ENCODE results near the gene KDM8.

Gene KDM8

DNA sequence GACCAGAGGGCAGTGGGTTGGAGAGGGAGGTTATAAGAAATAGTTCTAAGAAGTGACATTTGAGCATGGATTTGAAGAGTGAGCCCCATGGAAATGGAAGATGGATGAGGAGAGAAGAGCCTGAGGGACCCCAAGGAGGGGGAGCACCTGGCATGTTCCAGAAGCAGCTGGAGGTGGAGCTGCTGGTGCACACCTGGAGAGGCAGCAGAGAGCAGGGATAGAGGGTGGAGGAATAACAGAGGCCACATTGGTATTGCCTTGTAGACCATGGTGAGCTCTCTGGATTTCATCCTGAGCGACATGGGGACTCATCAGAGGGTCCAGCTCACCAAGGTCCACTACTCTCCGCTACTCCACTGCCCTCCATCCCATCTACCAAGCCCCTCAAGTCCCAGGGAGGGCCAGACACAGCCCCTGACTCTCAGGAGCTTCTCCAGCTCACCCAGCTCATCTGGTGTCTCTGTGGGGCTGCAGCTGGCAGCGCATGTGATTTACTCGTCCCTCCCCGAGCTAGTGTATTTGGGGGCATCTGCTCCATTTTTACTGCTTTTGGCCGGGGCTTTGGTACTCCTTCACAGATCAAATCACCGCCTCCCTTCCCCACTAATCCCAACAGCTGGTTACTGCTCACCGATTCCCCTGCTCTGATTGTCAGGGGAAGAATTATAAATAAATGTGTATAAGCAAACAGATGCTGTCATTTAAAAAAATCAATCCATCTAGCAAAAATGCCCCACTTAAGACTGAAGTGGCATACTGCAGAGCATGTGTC, 22.1 kb upstream of the KDM8 start:
- no peak for TF ChIP-seq ZFX (IDR thresholded peaks at IDR 0.05)
- TF ChIP-seq, protein P1, sequence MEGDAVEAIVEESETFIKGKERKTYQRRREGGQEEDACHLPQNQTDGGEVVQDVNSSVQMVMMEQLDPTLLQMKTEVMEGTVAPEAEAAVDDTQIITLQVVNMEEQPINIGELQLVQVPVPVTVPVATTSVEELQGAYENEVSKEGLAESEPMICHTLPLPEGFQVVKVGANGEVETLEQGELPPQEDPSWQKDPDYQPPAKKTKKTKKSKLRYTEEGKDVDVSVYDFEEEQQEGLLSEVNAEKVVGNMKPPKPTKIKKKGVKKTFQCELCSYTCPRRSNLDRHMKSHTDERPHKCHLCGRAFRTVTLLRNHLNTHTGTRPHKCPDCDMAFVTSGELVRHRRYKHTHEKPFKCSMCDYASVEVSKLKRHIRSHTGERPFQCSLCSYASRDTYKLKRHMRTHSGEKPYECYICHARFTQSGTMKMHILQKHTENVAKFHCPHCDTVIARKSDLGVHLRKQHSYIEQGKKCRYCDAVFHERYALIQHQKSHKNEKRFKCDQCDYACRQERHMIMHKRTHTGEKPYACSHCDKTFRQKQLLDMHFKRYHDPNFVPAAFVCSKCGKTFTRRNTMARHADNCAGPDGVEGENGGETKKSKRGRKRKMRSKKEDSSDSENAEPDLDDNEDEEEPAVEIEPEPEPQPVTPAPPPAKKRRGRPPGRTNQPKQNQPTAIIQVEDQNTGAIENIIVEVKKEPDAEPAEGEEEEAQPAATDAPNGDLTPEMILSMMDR (conservative IDR thresholded peaks at IDR 0.05) = no peak; the same call in 1 of the 2 replicates
- H3K27ac ChIP-seq = no peak overlapping the region

DNA sequence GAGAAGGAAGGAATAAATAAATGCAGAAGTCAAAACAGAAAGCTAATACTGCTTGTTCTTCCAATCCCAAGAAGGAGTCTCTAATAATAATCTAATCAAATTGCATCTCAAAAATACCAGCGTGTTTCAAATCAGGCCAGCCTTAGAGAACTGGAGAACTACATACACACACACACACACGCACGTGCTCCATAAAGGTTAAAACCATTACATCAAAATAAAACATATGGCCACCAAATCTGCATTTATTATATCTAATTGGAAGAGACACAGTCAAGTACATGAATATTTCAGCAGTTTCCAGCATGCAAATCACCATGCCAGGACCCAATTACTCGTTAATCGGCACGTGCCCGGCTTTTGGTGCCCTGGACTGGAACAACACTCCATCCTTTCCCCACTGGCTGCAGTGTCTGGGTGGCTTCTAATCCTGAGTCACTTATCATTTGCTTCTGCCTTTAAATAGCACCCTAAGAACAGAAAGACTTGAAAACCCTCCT, 20.4 kb upstream of the KDM8 start:
- H3K27ac ChIP-seq = no peak overlapping the region
- TF ChIP-seq ZFX (IDR thresholded peaks at IDR 0.05) = no peak
- TF ChIP-seq, protein P1 (conservative IDR thresholded peaks at IDR 0.05) = no peak

DNA sequence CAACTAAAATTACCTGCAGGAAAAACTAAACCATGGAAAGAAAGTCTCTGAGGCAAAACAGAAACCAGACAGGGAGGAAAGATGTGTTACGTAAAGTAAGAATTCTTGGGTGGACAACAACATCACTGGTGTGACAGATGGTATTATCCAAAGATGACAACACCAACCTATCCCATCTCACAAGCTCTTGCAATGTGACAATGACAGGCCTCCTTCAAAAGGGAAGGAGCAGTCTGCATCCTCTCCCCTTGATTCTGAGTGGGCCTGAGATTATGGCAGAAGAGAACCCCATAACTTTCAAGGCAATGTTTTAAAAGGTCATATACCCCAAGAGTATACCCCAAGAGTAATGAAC, 17.6 kb upstream of the KDM8 start:
- H3K27ac ChIP-seq = no peak overlapping the region
- TF ChIP-seq, protein P1 (conservative IDR thresholded peaks at IDR 0.05) = no peak
- no peak for TF ChIP-seq ZFX (IDR thresholded peaks at IDR 0.05)

DNA sequence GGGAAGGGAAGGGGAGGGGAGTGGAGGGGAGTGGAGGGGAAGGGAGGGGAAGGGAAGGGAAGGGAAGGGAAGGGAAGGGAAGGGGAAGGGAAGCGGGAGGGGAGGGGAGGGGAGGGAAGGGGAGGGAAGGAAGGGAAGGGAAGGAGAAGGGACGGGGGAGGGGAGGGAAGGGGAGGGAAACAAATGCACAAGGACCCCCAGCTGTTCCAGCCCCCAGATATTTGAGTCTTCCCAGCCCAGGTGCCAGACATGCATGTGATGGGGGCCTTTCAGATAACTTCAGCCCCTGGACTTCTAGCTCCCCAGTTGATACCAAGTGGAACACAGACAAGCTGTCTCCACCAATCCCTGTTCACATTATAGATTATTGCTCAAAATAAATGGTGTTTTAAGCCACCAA, 14.7 kb upstream of the KDM8 start:
- TF ChIP-seq, protein P1 (conservative IDR thresholded peaks at IDR 0.05) = no peak
- TF ChIP-seq ZFX (IDR thresholded peaks at IDR 0.05) = no peak
- H3K27ac ChIP-seq = no peak overlapping the region

DNA sequence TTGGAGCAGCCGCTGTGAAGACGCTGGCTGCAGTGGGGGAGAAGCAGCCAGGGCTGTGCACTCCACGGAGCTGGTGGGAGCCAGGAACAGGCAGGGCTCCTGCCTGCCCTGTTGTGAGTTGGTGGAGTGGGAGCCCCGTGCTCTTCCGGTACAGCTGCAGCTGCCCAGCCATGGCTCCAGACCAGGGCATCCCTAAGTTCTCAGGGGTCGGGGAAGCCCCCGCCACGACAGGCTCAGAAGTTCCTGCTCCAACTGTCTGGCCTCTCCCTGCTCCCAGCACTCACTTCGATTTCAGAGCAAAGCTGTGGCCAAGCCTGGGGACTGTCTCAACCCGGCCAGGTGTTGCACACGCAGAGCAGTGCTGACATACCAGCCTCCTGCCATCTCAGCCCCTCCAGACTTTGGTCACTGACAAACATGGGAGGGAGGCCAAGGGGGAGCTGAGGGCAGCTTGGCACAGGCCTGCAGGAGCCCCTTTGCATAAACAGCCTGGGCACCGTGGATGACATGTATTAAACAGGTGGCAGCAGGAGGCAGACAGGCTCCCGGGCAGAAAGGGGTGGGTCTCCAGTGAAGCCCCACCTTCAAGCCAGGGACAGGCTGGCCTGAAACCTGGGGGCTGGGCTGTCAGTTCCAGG, 13.9 kb upstream of the KDM8 start:
- H3K27ac ChIP-seq = no peak overlapping the region
- TF ChIP-seq, protein P1 (conservative IDR thresholded peaks at IDR 0.05) = no peak
- no peak for TF ChIP-seq ZFX (IDR thresholded peaks at IDR 0.05)

DNA sequence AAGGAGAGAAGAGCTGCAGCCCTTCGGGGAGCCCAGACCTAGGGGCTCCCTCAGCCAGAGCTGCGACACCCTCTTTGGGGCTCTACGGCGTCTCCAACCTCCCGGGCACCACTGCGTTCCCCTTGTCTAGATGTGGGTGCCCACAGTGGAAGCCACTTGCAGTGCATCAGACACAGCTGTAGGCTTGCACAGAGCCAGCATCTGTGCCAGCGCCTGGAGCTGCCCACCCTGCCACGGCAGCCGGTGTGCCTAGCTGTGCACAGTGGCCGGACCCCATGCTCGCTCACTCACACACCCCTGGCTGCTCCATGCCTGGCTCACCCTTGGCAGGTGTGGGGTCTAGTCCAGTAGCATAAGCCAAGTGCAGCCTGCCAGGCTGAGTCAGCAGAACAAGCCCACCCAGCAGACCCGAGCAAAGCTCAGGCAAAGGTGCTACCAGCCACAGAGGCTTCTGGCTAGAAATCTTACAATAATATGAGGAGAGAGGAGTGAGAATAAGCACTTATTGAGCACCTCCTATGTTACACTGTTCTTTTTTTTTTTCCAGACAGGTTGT, 12.9 kb upstream of the KDM8 start:
- TF ChIP-seq ZFX (IDR thresholded peaks at IDR 0.05) = no peak
- TF ChIP-seq, protein P1 (conservative IDR thresholded peaks at IDR 0.05) = no peak

DNA sequence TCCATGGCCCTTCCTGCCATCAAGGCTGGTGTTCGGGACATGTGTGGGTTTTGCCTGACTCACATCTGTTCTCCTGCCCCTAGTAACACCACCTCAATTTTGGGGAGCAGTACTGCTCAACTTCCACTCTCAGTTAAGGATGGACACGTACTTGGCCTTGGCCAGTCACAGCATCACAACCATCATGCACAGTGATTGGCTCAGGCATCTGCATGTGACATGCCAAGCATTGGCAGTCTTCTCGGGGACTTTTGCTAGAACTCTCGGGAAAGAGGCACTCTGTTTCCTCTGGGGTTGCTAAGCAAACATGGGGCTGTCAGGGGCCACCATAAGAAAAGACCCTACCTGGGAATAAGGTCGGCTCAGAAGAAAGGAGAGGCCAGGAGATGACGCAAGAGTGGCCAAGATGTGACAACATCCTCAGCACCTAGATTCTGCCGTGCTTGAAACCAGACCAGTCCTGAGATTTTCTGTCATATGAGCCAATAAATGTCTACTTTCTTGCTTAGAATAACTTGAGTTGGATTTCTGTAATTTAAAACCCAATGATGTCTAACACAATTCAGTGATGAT, 11.9 kb upstream of the KDM8 start:
- no peak overlapping the region for H3K27ac ChIP-seq
- TF ChIP-seq, protein P1 (conservative IDR thresholded peaks at IDR 0.05) = no peak
- TF ChIP-seq ZFX (IDR thresholded peaks at IDR 0.05) = no peak

More for the DNA sequence above, 12.9 kb upstream of the KDM8 start:
- H3K27ac ChIP-seq = no peak overlapping the region
